Left cardiac atrium (tissue), 4 donors: ENCODE data around the gene PIEZO1. TPM values are rescaled to one million over a fixed set of nuclear protein-coding genes. Genes with fewer than 3 reads are reported as not detected.

Experiments used
- ATAC-seq, 2 donors: fragments of 200-7000 bp; cut with Tn5 transposase; one replicate each; pipeline ENCODE4 v1.9.1; 2020; ENCODE audit warnings: mild to moderate bottlenecking in 2 of 2, moderate library complexity in 2 of 2
- DNase-seq: peaks from one replicate; pipeline ENCODE4 v3.0.0-alpha.2; 2020
- intact Hi-C, 2 donors: fragments of 100-400 bp; cut with DNase I; formaldehyde crosslinking; loops; one replicate each; pipeline versions ENCODE4 v1.14.1 to v1.15.1; 2022 to 2023
- total RNA-seq, 2 donors: library from RNA; stranded (reverse); fragmentation: NEBNext Ultra II Directional; extraction: Animal tissue kit (Norgen Biotek cat#: 25700); gene quantifications; one replicate each; pipeline ENCODE4 v1.2.1, GENCODE V29; 2021
- donor health status: DM: no; HTN: yes; CAD: no.
- donor health status: DM: no; HTN: yes; CAD: no; lungs with severe emphysema.
- donor health status: DM: yes; HTN: yes; CAD: no.
- donor health status: Dilated cardiomyopathy.

PIEZO1 gene
- total RNA-seq, 2 donors from 2014 or later, result 50.6 to 63.6 TPM

- intact Hi-C loops, result no loop called here
- ATAC-seq (no peak), DNase-seq (no peak)
Measured at GRCh38 chr16:88759976-88760350, 25.1 kb downstream of the PIEZO1 start.

GRCh38 chr16:88759245-88759975 lies 25.6 kb downstream of the PIEZO1 start:
- peak; percentile 75 for DNase-seq
- peak; percentile 55 for ATAC-seq
- intact Hi-C loops, result no loop called here

- intact Hi-C loops, result no loop called here
- ATAC-seq (no peak), DNase-seq (no peak)
Measured at GRCh38 chr16:88758944-88759244, 26.1 kb downstream of the PIEZO1 start.

- intact Hi-C loops, result no loop called here
- ATAC-seq (no peak), DNase-seq (no peak)
Measured at GRCh38 chr16:88758227-88758943, 26.6 kb downstream of the PIEZO1 start.

- intact Hi-C loops, result no loop called here
- ATAC-seq (no peak), DNase-seq (no peak)
Measured at GRCh38 chr16:88755745-88756443, 29.1 kb downstream of the PIEZO1 start.

GRCh38 chr16:88754912-88755744 lies 29.9 kb downstream of the PIEZO1 start:
- DNase-seq, result no peak
- intact Hi-C loops, result loop anchor here in 1 of 2 donors (5.0 kb wide), 1 partner anchor 412 kb away; no protein-coding TSS in a partner anchor
- ATAC-seq, result peak in 1 of 2 donors; percentile 21

GRCh38 chr16:88754109-88754911 lies 30.7 kb downstream of the PIEZO1 start:
- DNase-seq (no peak), ATAC-seq (no peak)
- intact Hi-C loops, result loop anchor here in 1 of 2 donors (5.0 kb wide), 1 partner anchor 413 kb away; no protein-coding TSS in a partner anchor

GRCh38 chr16:88753602-88754001 lies 31.4 kb downstream of the PIEZO1 start:
- intact Hi-C loops, result loop anchor here in 1 of 2 donors (5.0 kb wide), 1 partner anchor 414 kb away; no protein-coding TSS in a partner anchor
- ATAC-seq (no peak), DNase-seq (no peak)

GRCh38 chr16:88753191-88753590 lies 31.8 kb downstream of the PIEZO1 start:
- no peak for DNase-seq
- ATAC-seq, result no peak
- intact Hi-C loops, result loop anchor here in 1 of 2 donors (5.0 kb wide), 1 partner anchor 414 kb away; no protein-coding TSS in a partner anchor

- DNase-seq (no peak), ATAC-seq (no peak)
Measured at GRCh38 chr16:88752386-88753002, 32.5 kb downstream of the PIEZO1 start.

GRCh38 chr16:88750854-88751253 lies 34.2 kb downstream of the PIEZO1 start:
- intact Hi-C loops, result loop anchor here in 1 of 2 donors (5.0 kb wide), 1 partner anchor 416 kb away; no protein-coding TSS in a partner anchor
- DNase-seq (no peak), ATAC-seq (no peak)

More at GRCh38 chr16:88752386-88753002, 32.5 kb downstream of the PIEZO1 start:
- intact Hi-C loops, result loop anchor here in 1 of 2 donors (5.0 kb wide), 1 partner anchor 415 kb away; no protein-coding TSS in a partner anchor

- DNase-seq (no peak), ATAC-seq (no peak)
- intact Hi-C loops, result loop anchor here in 1 of 2 donors (10.0 kb wide), 1 partner anchor 465 kb away; the partner anchor contains the start of gene ZNF778
Measured at GRCh38 chr16:88749358-88749757, 35.7 kb downstream of the PIEZO1 start.

- DNase-seq, result no peak
- intact Hi-C loops, result loop anchor here in 1 of 2 donors (10.0 kb wide), 1 partner anchor 466 kb away; the partner anchor contains the start of gene ZNF778
- no peak for ATAC-seq
Measured at GRCh38 chr16:88748364-88748763, 36.7 kb downstream of the PIEZO1 start.

GRCh38 chr16:88747588-88748301 lies 37.3 kb downstream of the PIEZO1 start:
- DNase-seq (no peak), ATAC-seq (no peak)

GRCh38 chr16:88746506-88746905 lies 38.5 kb downstream of the PIEZO1 start:
- DNase-seq (peak; percentile 83), ATAC-seq (peak; percentile 24 to 48)
- intact Hi-C loops, result loop anchor here in 1 of 2 donors (10.0 kb wide), 1 partner anchor 468 kb away; the partner anchor contains the start of gene ZNF778

More at GRCh38 chr16:88747588-88748301, 37.3 kb downstream of the PIEZO1 start:
- intact Hi-C loops, result loop anchor here in 1 of 2 donors (10.0 kb wide), 1 partner anchor 467 kb away; the partner anchor contains the start of gene ZNF778
